ENCODE results near the gene LAMA3. TPM values are rescaled to one million over a fixed set of nuclear protein-coding genes. Genes with fewer than 3 reads are reported as not detected.

The LAMA3 gene
- total and polyA plus RNA-seq, 10 donors: 1.3 to 7.1 (median 3.0) TPM

GRCh38 chr18:23861326-23861725 lies 172.1 kb downstream of the LAMA3 start:
- no peak overlapping the region for H3K4me3 ChIP-seq
- TF ChIP-seq POLR2AphosphoS5 (IDR thresholded peaks at IDR 0.05): no peak
- TF ChIP-seq POLR2A (IDR thresholded peaks at IDR 0.05): no peak
- no peak for TF ChIP-seq CTCF (IDR thresholded peaks at IDR 0.05 in 8 of 11, conservative IDR thresholded peaks at IDR 0.05 in 3 of 11)
- 76 to 90% (median 85%) methylated on average over 6 of the region's 6 CpGs for WGBS, 5 donors
- H3K9me3 ChIP-seq: no peaks in the 10 kb centered on the region
- no peaks in the 10 kb centered on the region for H3K36me3 ChIP-seq
- peak overlapping the region in 5 of 8 donors; percentile 0 to 67 (median 54) for H3K27ac ChIP-seq
- DNase-seq: no peak
- no peaks in the 10 kb centered on the region for H3K27me3 ChIP-seq (replicated peaks in 1 of 7)
- H3K4me1 ChIP-seq: peaks cover 0 to 71% (median 30%) of the 10 kb centered on the region in 6 donors
- intact Hi-C loops (cut with DNase I; ENCODE audit: low total_unique reads): no loop called here

GRCh38 chr18:23861805-23862470 lies 172.7 kb downstream of the LAMA3 start:
- H3K4me1 ChIP-seq: peaks cover 0 to 77% (median 35%) of the 10 kb centered on the region in 6 donors
- no peak for DNase-seq
- 32 to 50% (median 39%) methylated on average over 6 of the region's 6 CpGs for WGBS, 5 donors
- intact Hi-C loops (cut with DNase I; ENCODE audit: low total_unique reads): no loop called here
- H3K36me3 ChIP-seq: no peaks in the 10 kb centered on the region
- TF ChIP-seq POLR2A (IDR thresholded peaks at IDR 0.05) (no peak), POLR2AphosphoS5 (IDR thresholded peaks at IDR 0.05) (no peak)
- H3K4me3 ChIP-seq: no peak overlapping the region
- H3K27ac ChIP-seq: peak overlapping the region in 7 of 8 donors; percentile 0 to 67 (median 36)
- H3K27me3 ChIP-seq (replicated peaks in 1 of 7): no peaks in the 10 kb centered on the region
- no peaks in the 10 kb centered on the region for H3K9me3 ChIP-seq

GRCh38 chr18:23864624-23865023 lies 175.4 kb downstream of the LAMA3 start:
- Histone ChIP-seq H3K27ac (peak overlapping the region; percentile 15 to 67 (median 45)), H3K9me3 (no peaks in the 10 kb centered on the region), H3K36me3 (no peaks in the 10 kb centered on the region), H3K4me3 (no peak overlapping the region), H3K4me1 (peaks cover 0 to 88% (median 39%) of the 10 kb centered on the region in 6 donors), H3K27me3 (replicated peaks in 1 of 7) (no peaks in the 10 kb centered on the region)
- TF ChIP-seq POLR2AphosphoS5 (IDR thresholded peaks at IDR 0.05) (peak in 1 of 3 donors; percentile 36), POLR2A (IDR thresholded peaks at IDR 0.05) (no peak)
- 31 to 52% (median 40%) methylated on average over 4 of the region's 4 CpGs for WGBS, 5 donors
- intact Hi-C loops (cut with DNase I; ENCODE audit: low total_unique reads): no loop called here
- DNase-seq: no peak

- TF ChIP-seq POLR2AphosphoS5 (IDR thresholded peaks at IDR 0.05): no peak
- no peak for TF ChIP-seq POLR2A (IDR thresholded peaks at IDR 0.05)
- no peak for TF ChIP-seq CTCF (IDR thresholded peaks at IDR 0.05 in 8 of 11, conservative IDR thresholded peaks at IDR 0.05 in 3 of 11)
- Histone ChIP-seq H3K27me3 (replicated peaks in 1 of 7) (no peaks in the 10 kb centered on the region), H3K4me1 (peaks cover 0 to 81% (median 49%) of the 10 kb centered on the region in 6 donors), H3K27ac (no peak overlapping the region), H3K36me3 (no peaks in the 10 kb centered on the region), H3K4me3 (no peak overlapping the region), H3K9me3 (no peaks in the 10 kb centered on the region)
- no peak for DNase-seq
- 47 to 69% (median 57%) methylated on average over 5 of the region's 5 CpGs for WGBS, 5 donors
- intact Hi-C loops (cut with DNase I; ENCODE audit: low total_unique reads): no loop called here
Observed at GRCh38 chr18:23867006-23867405, 177.8 kb downstream of the LAMA3 start.

GRCh38 chr18:23868136-23868785 lies 179.0 kb downstream of the LAMA3 start:
- Histone ChIP-seq H3K27ac (no peak overlapping the region), H3K9me3 (no peaks in the 10 kb centered on the region), H3K4me3 (no peak overlapping the region), H3K27me3 (replicated peaks in 1 of 7) (no peaks in the 10 kb centered on the region), H3K36me3 (no peaks in the 10 kb centered on the region), H3K4me1 (peaks cover 0 to 81% (median 42%) of the 10 kb centered on the region in 6 donors)
- intact Hi-C loops (cut with DNase I; ENCODE audit: low total_unique reads): no loop called here
- 82 to 94% (median 88%) methylated on average over 3 of the region's 3 CpGs for WGBS, 5 donors
- TF ChIP-seq CTCF (IDR thresholded peaks at IDR 0.05 in 8 of 11, conservative IDR thresholded peaks at IDR 0.05 in 3 of 11) (no peak), POLR2AphosphoS5 (IDR thresholded peaks at IDR 0.05) (no peak)
- no peak for DNase-seq

Measured in spleen (tissue), 11 donors.